Fibroblast of skin of right quadriceps (primary cell): Measurements from ENCODE around the gene CHRNE.
"Not testable (repeated sequence)": the region's sequence is repeated elsewhere in the genome, so short reads cannot be mapped to it uniquely, and the experiment has no call there.

Source experiments
- DNase-seq: peaks from one replicate; pipeline ENCODE4 v3.0.0-alpha.2; 2013

Gene CHRNE

DNA sequence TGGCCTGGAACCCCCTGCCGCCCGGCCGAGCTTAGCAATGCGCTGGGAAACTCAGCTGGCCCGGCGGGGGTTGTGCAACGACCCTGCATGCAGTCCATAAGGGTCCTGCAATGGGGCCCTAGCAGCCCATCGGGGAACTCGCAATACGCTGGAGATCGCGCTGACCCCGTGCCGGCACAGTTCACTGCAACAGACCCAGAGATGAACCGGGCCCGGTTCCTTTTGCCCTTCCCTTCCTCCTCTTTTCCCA is 36.6 kb upstream of the CHRNE start:
- DNase-seq = no peak

DNA sequence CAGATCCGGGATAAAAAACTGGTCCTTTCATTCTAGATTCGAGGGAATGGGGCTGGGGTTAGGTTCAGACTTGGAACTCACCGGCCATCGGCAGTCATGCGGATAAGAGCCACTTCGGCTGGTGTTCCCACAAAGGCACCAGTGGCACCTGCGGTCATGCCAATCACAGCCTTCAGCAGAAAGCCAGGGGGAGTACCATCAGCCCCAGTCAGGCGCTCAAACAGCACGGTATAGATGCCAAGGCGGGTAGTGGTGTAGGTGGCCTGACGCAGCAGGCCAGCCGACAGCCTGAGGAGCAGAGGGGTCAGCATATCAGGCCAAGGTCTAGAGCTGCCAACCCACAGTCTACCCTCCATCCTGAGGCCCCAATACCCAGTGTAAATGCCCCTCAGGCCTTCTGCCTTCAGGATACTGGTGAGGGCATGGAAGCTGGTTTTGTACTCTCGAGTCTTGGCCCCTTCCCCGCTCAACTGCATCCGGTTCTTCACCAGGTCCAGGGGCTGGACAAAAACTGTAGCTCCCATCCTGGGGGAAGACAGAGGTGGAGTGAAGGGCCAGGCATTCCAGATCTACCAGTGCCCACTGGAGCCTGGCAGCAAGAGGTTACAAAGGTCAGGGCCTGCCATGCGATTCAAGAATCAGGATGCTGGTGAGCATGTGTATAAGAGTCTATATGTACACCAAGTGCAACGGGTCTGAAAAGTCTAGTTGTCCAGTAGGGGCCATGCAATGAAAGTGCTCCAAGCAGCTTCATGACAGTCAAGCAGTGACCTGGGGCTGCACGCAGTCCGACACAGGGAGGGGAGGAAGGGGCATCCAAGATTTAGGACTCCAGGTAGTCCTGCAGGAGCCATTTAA is 36.0 kb upstream of the CHRNE start:
- DNase-seq = no peak

- no peak for DNase-seq
Observed at GRCh38 chr17:4938069-4938491, 35.2 kb upstream of the CHRNE start.

DNA sequence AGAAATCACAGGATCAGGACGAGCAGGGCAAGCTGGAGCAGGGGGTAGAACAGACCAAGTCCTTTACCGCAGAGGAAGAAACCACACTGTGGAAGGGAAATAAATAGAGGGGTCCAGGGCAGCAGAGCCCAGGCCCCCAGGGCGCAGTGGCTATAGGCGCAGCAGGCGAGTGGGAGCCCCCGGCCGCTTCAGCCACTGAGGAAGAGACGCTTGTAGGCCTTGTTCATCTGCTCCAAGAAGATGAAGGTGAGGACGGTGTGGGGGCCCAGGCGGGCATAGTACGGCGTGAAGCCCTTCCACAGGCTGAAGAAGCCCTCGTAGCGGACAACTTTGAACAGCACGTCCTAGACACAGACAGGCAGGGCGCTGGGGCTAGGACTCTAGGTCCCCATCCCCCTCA is 34.7 kb upstream of the CHRNE start:
- no peak for DNase-seq

GRCh38 chr17:4936436-4936835 is 33.5 kb upstream of the CHRNE start:
- DNase-seq = no peak

DNA sequence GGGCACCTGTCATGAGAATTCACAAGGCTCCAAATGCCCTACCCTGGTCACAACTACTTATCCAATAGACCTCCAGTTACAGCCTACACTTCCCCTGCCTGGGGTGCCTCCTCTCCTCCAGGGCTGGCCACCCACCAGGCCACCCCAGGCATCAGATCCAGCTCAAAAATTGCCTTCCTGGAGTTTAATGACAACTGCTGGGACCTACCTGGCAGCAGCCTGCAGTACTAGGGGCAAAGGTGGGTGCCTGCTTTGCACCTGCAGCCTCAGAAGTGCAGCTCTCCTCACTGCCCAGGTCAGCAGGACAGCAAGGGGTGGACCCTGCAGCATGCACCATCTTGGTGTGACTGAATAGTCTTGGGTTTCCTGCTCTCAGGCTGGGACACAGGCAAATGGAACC is 32.8 kb upstream of the CHRNE start:
- no peak for DNase-seq

- DNase-seq = peak; percentile 31
Observed at GRCh38 chr17:4934173-4934979, 31.5 kb upstream of the CHRNE start.

- no peak for DNase-seq
Observed at GRCh38 chr17:4933646-4934045, 30.7 kb upstream of the CHRNE start.

GRCh38 chr17:4932756-4933155 is 29.9 kb upstream of the CHRNE start:
- DNase-seq = no peak

GRCh38 chr17:4931963-4932362 is 29.1 kb upstream of the CHRNE start, which contains the start of gene GP1BA:
Gene GP1BA, plus strand, starts transcription at chr17:4932277. Its CDS starts 328 bp downstream, at chr17:4932605.
- no peak for DNase-seq

DNA sequence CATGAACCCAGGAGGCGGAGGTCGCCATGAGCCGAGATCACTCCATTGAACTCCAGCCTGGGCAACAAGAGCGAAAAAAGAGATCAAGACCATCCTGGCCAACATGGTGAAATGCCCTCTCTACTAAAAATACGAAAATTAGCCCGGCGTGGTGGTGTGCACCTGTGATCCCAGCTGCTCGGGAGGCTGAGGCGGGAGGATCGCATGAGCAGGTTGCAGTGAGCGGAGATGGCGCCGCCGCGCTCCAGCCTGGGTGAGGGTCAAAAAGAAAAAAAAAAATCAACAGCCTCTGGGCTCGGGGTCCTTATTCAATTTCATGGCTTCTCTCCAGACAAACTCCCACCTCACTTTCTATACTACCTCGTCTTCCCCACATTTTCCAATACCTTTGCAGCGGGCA is 26.0 kb upstream of the CHRNE start:
- DNase-seq = no peak

- not testable (repeated sequence) for DNase-seq
Observed at GRCh38 chr17:4926577-4927335, 23.9 kb upstream of the CHRNE start.

DNA sequence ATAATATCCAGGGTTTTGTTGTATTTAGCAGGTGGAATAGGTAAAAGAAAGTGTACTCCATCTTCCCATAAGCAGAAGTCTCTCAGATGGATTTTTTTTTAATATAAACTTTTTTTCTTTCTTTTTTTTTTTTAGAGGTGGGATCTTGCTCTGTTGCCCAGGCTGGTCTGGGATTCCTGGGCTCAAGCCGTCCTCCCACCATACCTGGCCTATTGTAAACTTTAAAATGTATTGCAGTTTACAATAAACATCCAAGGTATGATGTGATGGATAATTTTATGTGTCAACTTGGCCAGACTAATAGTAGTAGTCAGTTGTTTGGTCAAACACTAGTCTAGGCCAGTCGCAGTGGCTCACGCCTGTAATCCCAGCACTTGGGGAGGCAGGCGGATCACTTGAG is 18.4 kb upstream of the CHRNE start:
- no peak for DNase-seq

DNA sequence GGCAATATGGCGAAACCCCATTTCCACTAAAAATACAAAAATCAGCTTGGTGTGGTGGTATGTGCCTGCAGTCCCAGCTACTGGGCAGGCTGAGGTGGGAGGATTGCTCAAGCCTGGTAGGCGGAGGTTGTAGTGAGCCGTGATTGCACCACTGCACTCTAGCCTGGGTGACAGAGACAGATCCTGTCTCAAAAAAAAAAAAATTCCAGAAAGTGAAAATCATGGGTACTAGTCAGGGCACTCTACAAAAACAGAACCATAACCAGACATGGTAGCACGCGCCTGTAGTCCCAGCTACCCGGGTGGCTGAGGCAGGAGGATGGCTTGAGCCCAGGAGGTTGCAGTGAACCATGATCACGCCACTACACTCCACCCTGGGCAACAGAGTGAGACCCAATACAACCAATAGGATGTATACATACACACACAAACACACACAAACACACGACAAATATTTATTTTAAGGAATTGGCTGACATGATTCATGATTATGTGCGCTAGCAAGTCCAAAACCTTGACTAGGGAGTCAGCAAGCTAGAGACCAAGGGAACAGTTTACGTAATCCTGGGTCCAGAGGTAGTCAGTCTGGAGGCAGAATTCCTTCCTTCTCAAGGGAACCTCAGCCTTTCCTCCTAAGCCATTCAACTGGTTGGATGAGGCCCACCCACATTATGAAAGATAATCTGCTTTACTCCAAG is 17.6 kb upstream of the CHRNE start:
- DNase-seq = no peak

DNA sequence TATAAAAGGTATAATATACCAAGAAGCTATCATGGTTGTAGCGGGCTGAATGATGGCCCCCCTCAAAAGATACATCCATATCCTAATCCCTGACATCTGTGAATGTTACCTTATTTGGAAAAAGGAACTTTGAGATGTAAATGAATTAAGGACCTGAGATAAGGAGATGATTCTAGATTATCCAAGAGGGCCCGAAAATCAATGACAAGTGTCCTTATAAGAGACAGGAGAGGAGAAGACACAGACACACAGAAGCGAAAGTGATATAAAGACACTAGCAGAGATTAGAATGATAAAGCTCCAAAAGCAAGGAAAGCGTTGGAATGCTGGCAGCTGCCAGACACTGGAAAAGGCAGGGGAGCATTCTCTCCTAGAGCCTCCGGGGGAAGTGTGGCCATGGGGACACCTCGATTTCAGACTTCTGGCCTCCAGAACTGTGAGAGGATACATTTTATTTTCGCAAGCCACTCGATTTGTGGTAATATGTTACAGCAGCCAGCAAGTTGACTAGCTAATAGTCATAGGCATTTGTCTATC is 16.7 kb upstream of the CHRNE start:
- no peak for DNase-seq

DNA sequence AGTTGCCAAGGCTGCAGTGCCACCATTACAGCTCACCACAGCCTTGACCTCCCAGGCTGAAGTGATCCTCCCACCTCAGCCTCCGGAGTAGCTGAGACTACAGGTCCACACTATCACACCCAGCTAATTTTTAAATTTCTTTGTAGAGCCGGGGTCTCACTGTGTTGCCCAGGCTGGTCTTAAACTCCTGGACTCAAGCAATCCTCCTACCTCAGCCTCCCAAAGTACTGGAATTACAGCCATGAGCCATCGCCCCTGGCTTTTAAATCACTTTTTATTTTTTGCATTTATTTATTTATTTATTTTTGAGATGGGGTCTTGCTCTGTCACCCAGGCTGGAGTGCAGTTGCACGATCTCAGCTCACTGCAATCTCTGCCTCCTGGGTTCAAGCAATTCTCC is 11.7 kb upstream of the CHRNE start:
- DNase-seq = not testable (repeated sequence)

DNA sequence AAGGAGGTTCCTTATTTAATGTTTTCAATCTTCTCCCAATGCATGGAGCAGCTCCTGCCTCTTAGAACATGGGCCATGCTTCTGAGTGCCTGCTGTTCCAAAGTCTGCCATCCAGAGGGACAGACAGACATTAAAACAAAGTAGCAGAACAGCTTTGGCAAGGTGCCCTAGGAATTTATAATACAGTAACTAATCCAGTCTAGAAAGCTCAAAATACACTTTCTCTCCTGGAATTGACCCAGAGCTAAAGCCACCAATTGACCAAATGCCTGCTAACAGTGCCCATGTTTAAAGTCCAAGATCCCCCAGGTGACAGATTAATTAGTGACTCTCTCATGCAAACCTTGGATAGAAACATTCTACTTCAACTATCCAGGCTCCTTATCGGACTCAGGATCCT is 11.1 kb upstream of the CHRNE start:
- DNase-seq = no peak

DNA sequence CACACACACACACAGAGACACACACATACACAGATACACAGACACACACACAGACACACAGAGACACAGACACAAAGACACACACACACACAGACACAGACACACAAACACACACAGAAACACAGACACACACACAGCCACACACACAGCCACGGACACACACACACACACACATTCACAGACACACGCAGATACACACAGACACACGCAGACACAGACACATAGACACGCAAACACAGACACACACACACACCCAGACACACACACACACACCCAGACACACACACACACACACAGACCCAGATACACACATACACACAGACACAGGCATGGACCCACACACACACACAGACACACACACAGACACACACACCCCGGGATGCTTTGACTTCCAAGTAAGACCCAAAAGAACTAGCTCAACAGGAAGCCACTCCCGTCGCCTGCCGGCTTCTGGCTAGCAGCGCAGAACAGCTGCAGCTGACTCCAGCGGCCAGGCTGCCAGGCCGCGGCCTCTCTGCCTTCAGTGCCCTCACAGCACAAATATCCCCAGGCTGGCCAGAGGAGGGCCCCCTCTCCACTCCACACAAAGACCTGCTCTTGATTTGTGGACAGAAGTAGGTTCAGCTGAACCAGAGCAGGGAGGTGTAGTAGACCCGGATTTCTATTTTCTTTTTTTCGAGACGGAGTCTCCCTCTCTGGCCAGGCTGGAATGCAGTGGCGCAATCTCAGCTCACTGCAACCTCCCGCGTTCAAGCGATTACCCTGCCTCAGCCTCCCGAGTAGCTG is 6.0 kb upstream of the CHRNE start:
- peak; percentile 84 for DNase-seq

DNA sequence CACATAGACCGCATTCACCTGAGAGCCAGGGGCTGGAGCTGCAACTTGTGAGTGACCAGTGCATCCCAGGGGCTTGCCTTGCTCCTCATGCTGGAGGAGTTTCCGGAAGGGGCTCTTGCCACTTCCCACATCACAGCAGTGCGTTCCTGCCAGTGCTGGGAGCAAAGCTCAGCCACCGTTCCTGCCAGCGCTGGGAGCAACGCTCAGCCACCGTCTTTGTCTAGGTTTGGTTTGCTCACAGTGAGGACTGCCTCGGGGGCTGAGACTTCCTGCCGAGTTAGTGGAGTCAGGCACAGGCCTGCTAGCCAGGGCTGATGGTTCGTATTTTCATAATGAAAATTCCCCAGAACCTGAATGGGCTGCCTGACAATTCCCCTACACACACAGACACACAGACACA is 5.4 kb upstream of the CHRNE start:
- no peak for DNase-seq

DNA sequence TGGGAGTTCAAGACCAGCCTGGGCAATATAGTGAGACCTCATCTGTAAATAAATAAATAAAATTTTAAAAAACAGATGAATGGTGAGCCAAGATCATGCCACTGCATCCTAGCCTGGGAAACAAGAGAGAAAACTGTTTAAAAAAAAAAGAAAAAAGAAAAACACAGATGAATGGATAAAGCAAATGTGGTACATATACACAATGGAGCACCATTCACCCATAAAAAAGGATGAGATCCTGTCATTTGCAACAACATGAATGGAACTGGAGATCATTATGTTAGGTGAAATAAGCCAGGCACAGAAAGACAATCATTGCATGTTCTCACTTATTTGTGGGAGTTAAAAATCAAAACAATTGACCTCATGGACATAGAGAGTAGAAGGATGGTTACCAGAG is 3.7 kb upstream of the CHRNE start:
- not testable (repeated sequence) for DNase-seq

GRCh38 chr17:4902540-4902939 is 358 bp downstream of the CHRNE start:
- no peak for DNase-seq
